A673 (cell line): ENCODE results near the gene LRP1. TPM values are rescaled to one million over a fixed set of nuclear protein-coding genes. Genes with fewer than 3 reads are reported as not detected.

Experiments used
- BruUV-seq: library from RNA; stranded (reverse); fragments of 400-500 nt; replicated peaks from 2 replicates; lab custom pipeline; 2021; lab: Mats Ljungman, UMichigan
- CTCF ChIA-PET: fragments of 300-600 bp; sonication (Branson Sonifier 250); formaldehyde crosslinking; loops from one replicate; lab custom pipeline; 2022; ENCODE audit warnings: antibody characterized with exemption; lab: Charles Lee
- POLR2A ChIA-PET: fragments of 300-600 bp; sonication (Branson Sonifier 250); formaldehyde crosslinking; loops from one replicate; lab custom pipeline; 2022; ENCODE audit warnings: antibody characterized with exemption; ENCODE audit not compliant: low non-redundant PET; lab: Charles Lee
- DNase-seq: peaks from one replicate; pipeline ENCODE4 v3.0.0-alpha.2; 2015; ENCODE audit warnings: low spot score
- H3K27ac ChIP-seq: fragments of 200-600 bp; sonication (generic); 2 replicates; pipeline ENCODE4 v1.5.1; 2016; ENCODE audit warnings: mixed run types, low read depth, mild to moderate bottlenecking, mixed read lengths, antibody characterized with exemption, low read length; ENCODE audit not compliant: poor library complexity, severe bottlenecking
- H3K27me3 ChIP-seq: fragments of 200-600 bp; sonication (generic); replicated peaks from 2 replicates; pipeline ENCODE4 v1.6.1; 2017; ENCODE audit warnings: mixed run types, low read depth, mild to moderate bottlenecking, mixed read lengths, antibody characterized with exemption, low read length; ENCODE audit not compliant: insufficient read depth, poor library complexity
- H3K36me3 ChIP-seq: fragments of 200-600 bp; sonication (generic); 2 replicates; pipeline ENCODE4 v1.6.1; 2016; ENCODE audit warnings: mixed run types, mild to moderate bottlenecking, mixed read lengths, antibody characterized with exemption, low read length; ENCODE audit not compliant: insufficient read depth, poor library complexity, severe bottlenecking
- H3K4me1 ChIP-seq: fragments of 200-600 bp; sonication (generic); 2 replicates; pipeline ENCODE4 v1.6.1; 2017; ENCODE audit warnings: mixed run types, mild to moderate bottlenecking, mixed read lengths, antibody characterized with exemption, low read length; ENCODE audit not compliant: insufficient read depth, poor library complexity, severe bottlenecking
- H3K4me3 ChIP-seq: fragments of 200-600 bp; sonication (generic); 2 replicates; pipeline ENCODE4 v1.5.1; 2016; ENCODE audit warnings: low read depth, mixed run types, mild to moderate bottlenecking, mixed read lengths, low read length; ENCODE audit not compliant: poor library complexity, severe bottlenecking
- H3K9me3 ChIP-seq: fragments of 200-600 bp; sonication (generic); 2 replicates; pipeline ENCODE4 v1.6.1; 2016; ENCODE audit warnings: mixed run types, low read depth, mild to moderate bottlenecking, mixed read lengths, antibody characterized with exemption, low read length; ENCODE audit not compliant: poor library complexity, severe bottlenecking
- CTCF ChIP-seq: fragments of 300-800, 200-600 bp; sonication (generic); conservative IDR thresholded peaks from 2 replicates; pipeline ENCODE4 v1.5.1; 2017; ENCODE audit warnings: low read depth, mild to moderate bottlenecking, antibody characterized with exemption, low read length, moderate library complexity, mixed read lengths
- EZH2 ChIP-seq: fragments of 200-600 bp; sonication (generic); IDR thresholded peaks from 2 replicates; pipeline ENCODE4 v1.6.1; 2017; ENCODE audit warnings: borderline replicate concordance, low read depth, mild to moderate bottlenecking, mixed read lengths, antibody characterized with exemption, low read length; ENCODE audit not compliant: poor library complexity, severe bottlenecking
- intact Hi-C: fragments of 100-400 bp; cut with micrococcal nuclease; formaldehyde crosslinking; loops from one replicate; pipeline ENCODE4 v1.10.0; 2022; ENCODE audit not compliant: unreplicated experiment
- total RNA-seq: library from RNA; stranded (reverse); gene quantifications from 2 replicates; pipeline ENCODE4 v1.2.3, GENCODE V29; 2021

Gene LRP1
- total RNA-seq, 1 experiment from 2014 or later, result 31.0 TPM

GRCh38 chr12:57158665-57159064 is 30.4 kb downstream of the LRP1 start:
- TF ChIP-seq CTCF, result no peak
- TF ChIP-seq EZH2, result no peak
- no peak for DNase-seq
- Histone ChIP-seq H3K4me3 (no peak overlapping the region), H3K27ac (no peak overlapping the region), H3K27me3 (no peaks in the 10 kb centered on the region), H3K9me3 (no peaks in the 10 kb centered on the region), H3K36me3 (peaks cover 6% of the 10 kb centered on the region), H3K4me1 (no peaks in the 10 kb centered on the region)
- BruUV-seq, result no TSS peak
- POLR2A ChIA-PET, result no interaction called here
- CTCF ChIA-PET, result no interaction called here
- intact Hi-C loops, result no loop called here

- ChIA-PET CTCF (no interaction called here), POLR2A (no interaction called here)
- intact Hi-C loops, result no loop called here
- Histone ChIP-seq H3K4me1 (no peaks in the 10 kb centered on the region), H3K27me3 (no peaks in the 10 kb centered on the region), H3K36me3 (peaks cover 6% of the 10 kb centered on the region), H3K9me3 (no peaks in the 10 kb centered on the region), H3K4me3 (no peak overlapping the region), H3K27ac (no peak overlapping the region)
- no peak for TF ChIP-seq CTCF
- no peak for TF ChIP-seq EZH2
- no peak for DNase-seq
- no TSS peak for BruUV-seq
Observed at GRCh38 chr12:57159311-57159710, 31.0 kb downstream of the LRP1 start.

GRCh38 chr12:57160040-57160439 is 31.8 kb downstream of the LRP1 start:
- Histone ChIP-seq H3K36me3 (peaks cover 3% of the 10 kb centered on the region), H3K9me3 (no peaks in the 10 kb centered on the region), H3K4me3 (no peak overlapping the region), H3K27me3 (no peaks in the 10 kb centered on the region), H3K4me1 (no peaks in the 10 kb centered on the region), H3K27ac (no peak overlapping the region)
- POLR2A ChIA-PET, result no interaction called here
- CTCF ChIA-PET, result no interaction called here
- BruUV-seq, result no TSS peak
- TF ChIP-seq CTCF, result no peak
- no peak for TF ChIP-seq EZH2
- intact Hi-C loops, result no loop called here
- DNase-seq, result no peak
